ENCODE data around the gene TP53I13. TPM values are rescaled to one million over a fixed set of nuclear protein-coding genes. Genes with fewer than 3 reads are reported as not detected.
A peak's percentile ranks its signal among the peaks of the same experiment; 100 is the strongest.

The TP53I13 gene
- total RNA-seq, 1 donor from 2014 or later: 44.3 TPM

GRCh38 chr17:29579866-29580771, 11.6 kb downstream of the TP53I13 start:
- peak; percentile 84 for DNase-seq (ENCODE audit: low read depth)

- no peak for DNase-seq (ENCODE audit: low read depth)
Observed at GRCh38 chr17:29581583-29582253, 13.2 kb downstream of the TP53I13 start.

- DNase-seq (ENCODE audit: low read depth): no peak
Observed at GRCh38 chr17:29582254-29582765, 13.8 kb downstream of the TP53I13 start.

GRCh38 chr17:29582772-29583171, 14.3 kb downstream of the TP53I13 start:
- DNase-seq (ENCODE audit: low read depth): no peak

GRCh38 chr17:29583324-29584248, 15.1 kb downstream of the TP53I13 start:
- no peak for DNase-seq (ENCODE audit: low read depth)

GRCh38 chr17:29584452-29585079, 16.1 kb downstream of the TP53I13 start:
- DNase-seq (ENCODE audit: low read depth): no peak

- DNase-seq (ENCODE audit: low read depth): no peak
Observed at GRCh38 chr17:29585080-29585751, 16.7 kb downstream of the TP53I13 start.

GRCh38 chr17:29586676-29587469, 18.4 kb downstream of the TP53I13 start:
- DNase-seq (ENCODE audit: low read depth): no peak

GRCh38 chr17:29587591-29587990, 19.1 kb downstream of the TP53I13 start:
- no peak for DNase-seq (ENCODE audit: low read depth)

- peak; percentile 27 for DNase-seq (ENCODE audit: low read depth)
Observed at GRCh38 chr17:29588017-29588561, 19.6 kb downstream of the TP53I13 start.

- DNase-seq (ENCODE audit: low read depth): peak; percentile 83
Observed at GRCh38 chr17:29588562-29589411, 20.3 kb downstream of the TP53I13 start.

GRCh38 chr17:29589524-29590410, 21.3 kb downstream of the TP53I13 start, which contains the start of gene GIT1:
Gene GIT1 (minus strand): TSS chr17:29589648. CDS start chr17:29589378, 270 bp downstream.
- DNase-seq (ENCODE audit: low read depth): peak; percentile 90

GRCh38 chr17:29590411-29591145, 22.1 kb downstream of the TP53I13 start:
- DNase-seq (ENCODE audit: low read depth): peak; percentile 81

- peak; percentile 72 for DNase-seq (ENCODE audit: low read depth)
Observed at GRCh38 chr17:29591146-29591736, 22.7 kb downstream of the TP53I13 start.

- peak; percentile 91 for DNase-seq (ENCODE audit: low read depth)
Observed at GRCh38 chr17:29591737-29592608, 23.5 kb downstream of the TP53I13 start.
